Measurements from ENCODE around the gene ZNF133.

DNA sequence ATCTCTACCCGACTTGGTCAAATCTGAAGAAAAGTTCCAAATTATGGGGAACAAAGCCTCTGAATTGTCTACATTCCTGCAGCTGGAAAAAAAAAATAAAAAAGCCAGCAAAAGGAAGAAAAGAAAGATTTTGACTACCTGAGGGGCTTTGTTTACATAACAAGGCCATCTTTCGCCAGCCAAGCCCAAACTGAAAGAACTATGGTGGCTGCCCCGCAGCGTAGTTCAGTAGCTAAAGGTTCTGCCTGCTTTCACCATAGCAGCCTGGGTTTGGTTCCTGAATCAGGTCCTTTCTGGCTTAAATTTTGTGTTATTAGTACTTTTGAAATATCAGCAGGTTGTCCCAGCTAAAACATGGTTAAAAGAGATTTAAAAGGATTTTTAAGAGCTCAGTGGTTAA, 35.4 kb downstream of the ZNF133 start:
- TF ChIP-seq, protein P1, sequence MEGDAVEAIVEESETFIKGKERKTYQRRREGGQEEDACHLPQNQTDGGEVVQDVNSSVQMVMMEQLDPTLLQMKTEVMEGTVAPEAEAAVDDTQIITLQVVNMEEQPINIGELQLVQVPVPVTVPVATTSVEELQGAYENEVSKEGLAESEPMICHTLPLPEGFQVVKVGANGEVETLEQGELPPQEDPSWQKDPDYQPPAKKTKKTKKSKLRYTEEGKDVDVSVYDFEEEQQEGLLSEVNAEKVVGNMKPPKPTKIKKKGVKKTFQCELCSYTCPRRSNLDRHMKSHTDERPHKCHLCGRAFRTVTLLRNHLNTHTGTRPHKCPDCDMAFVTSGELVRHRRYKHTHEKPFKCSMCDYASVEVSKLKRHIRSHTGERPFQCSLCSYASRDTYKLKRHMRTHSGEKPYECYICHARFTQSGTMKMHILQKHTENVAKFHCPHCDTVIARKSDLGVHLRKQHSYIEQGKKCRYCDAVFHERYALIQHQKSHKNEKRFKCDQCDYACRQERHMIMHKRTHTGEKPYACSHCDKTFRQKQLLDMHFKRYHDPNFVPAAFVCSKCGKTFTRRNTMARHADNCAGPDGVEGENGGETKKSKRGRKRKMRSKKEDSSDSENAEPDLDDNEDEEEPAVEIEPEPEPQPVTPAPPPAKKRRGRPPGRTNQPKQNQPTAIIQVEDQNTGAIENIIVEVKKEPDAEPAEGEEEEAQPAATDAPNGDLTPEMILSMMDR (CRISPR knock-in tag; IDR thresholded peaks at IDR 0.05): no peak
- TF ChIP-seq ZNF614 (CRISPR knock-in tag; IDR thresholded peaks at IDR 0.05; ENCODE audit: borderline replicate concordance) (no peak), FOXA1 (IDR thresholded peaks at IDR 0.05) (no peak), FOXA1 (CRISPR knock-in tag; IDR thresholded peaks at IDR 0.05) (0 out of 2 replicates have a peak, but pooled peaks have one; percentile 15), NFRKB (IDR thresholded peaks at IDR 0.05) (no peak), REPIN1 (CRISPR knock-in tag; IDR thresholded peaks at IDR 0.05; ENCODE audit: borderline replicate concordance, low read depth) (no peak), ZBTB21 (CRISPR knock-in tag; IDR thresholded peaks at IDR 0.05) (no peak), SMARCE1 (IDR thresholded peaks at IDR 0.05; ENCODE audit: borderline replicate concordance) (no peak), MAX (IDR thresholded peaks at IDR 0.05) (no peak), GATA4 (IDR thresholded peaks at IDR 0.05; ENCODE audit: borderline replicate concordance, low read depth) (no peak), HOXA7 (CRISPR knock-in tag; IDR thresholded peaks at IDR 0.05) (no peak), EP300 (IDR thresholded peaks at IDR 0.05; ENCODE audit: low read depth in 2 of 2, low read length in 2 of 2) (no peak), EP300 (CRISPR knock-in tag; IDR thresholded peaks at IDR 0.05; ENCODE audit: borderline replicate concordance) (no peak), KDM5B (CRISPR knock-in tag; IDR thresholded peaks at IDR 0.05; ENCODE audit: borderline replicate concordance) (no peak), TBX3 (IDR thresholded peaks at IDR 0.05; ENCODE audit: borderline replicate concordance) (no peak)
- TF ChIP-seq, protein P2, sequence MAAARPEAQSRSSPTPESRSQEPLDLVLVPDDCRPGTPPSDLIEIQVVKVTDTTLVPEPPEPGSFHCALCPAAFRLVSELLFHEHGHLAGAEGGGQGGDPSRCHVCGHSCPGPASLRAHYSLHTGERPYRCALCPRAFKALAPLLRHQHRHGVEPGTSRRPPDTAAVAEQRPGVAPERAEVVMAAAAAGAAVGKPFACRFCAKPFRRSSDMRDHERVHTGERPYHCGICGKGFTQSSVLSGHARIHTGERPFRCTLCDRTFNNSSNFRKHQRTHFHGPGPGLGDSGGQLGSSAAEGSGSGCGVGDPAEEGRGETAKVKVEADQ (CRISPR knock-in tag; IDR thresholded peaks at IDR 0.05; ENCODE audit: borderline replicate concordance): no peak
